ENCODE measurements around the gene ID2.

The ID2 gene

DNA sequence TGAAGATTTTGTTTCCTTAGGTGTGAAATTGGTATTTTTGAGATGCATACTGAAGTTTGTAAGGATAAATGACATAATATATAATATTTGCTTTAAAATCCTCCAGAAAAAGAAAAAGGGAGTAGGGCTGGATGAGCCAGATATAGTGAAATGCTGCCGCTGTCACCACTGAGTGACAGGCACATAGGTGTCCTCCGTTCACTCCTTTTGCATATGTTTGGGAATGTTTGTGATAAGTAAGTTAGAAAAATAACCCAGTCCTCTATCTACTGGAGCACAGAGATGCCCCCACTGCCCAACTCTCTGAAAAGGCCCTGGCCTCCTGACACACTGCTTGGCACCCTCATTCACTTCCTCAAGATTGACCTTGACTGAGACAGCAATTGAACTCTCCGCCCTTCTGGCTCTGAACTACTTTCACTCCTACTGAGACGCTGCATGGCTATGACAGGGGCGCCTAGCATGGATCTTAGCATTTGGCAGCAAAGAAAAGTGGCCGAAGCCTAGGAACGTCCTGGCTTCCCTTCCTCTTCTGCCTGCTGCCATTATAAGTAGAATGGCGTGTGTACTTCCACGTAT, 10.1 kb downstream of the ID2 start:
- Histone ChIP-seq H3K36me3 (ENCODE audit: control insufficient read depth, insufficient read depth, low read length) (no peaks in the 10 kb centered on the region), H3K4me1 (ENCODE audit: control insufficient read depth, insufficient read depth, low read length) (0 out of 2 replicates have a peak, but pooled peaks cover 3% of the 10 kb centered on the region), H3K27me3 (ENCODE audit: control insufficient read depth, insufficient read depth, low read length) (peaks cover 4% of the 10 kb centered on the region; the same call in 1 of the 2 replicates), H3K4me3 (ENCODE audit: low read depth, low read length) (no peak overlapping the region), H3K9ac (ENCODE audit: low read length) (no peak overlapping the region), H3K27ac (ENCODE audit: low read depth, low read length) (no peak overlapping the region), H3K9me3 (ENCODE audit: control insufficient read depth, insufficient read depth, low read depth, low read length) (no peaks in the 10 kb centered on the region)

- H3K4me3 ChIP-seq (ENCODE audit: low read depth, low read length): peak overlapping the region; percentile 57
- H3K27ac ChIP-seq (ENCODE audit: low read depth, low read length): no peak overlapping the region
- no peak overlapping the region for H3K9ac ChIP-seq (ENCODE audit: low read length)
- no peaks in the 10 kb centered on the region for H3K36me3 ChIP-seq (ENCODE audit: control insufficient read depth, insufficient read depth, low read length)
- H3K27me3 ChIP-seq (ENCODE audit: control insufficient read depth, insufficient read depth, low read length): peaks cover 4% of the 10 kb centered on the region; the same call in 1 of the 2 replicates
- no peaks in the 10 kb centered on the region for H3K9me3 ChIP-seq (ENCODE audit: control insufficient read depth, insufficient read depth, low read depth, low read length)
- 0 out of 2 replicates have a peak, but pooled peaks cover 3% of the 10 kb centered on the region for H3K4me1 ChIP-seq (ENCODE audit: control insufficient read depth, insufficient read depth, low read length)
These were observed 10.9 kb downstream of the ID2 start for GRCh38 chr2:8692783-8693156.

DNA sequence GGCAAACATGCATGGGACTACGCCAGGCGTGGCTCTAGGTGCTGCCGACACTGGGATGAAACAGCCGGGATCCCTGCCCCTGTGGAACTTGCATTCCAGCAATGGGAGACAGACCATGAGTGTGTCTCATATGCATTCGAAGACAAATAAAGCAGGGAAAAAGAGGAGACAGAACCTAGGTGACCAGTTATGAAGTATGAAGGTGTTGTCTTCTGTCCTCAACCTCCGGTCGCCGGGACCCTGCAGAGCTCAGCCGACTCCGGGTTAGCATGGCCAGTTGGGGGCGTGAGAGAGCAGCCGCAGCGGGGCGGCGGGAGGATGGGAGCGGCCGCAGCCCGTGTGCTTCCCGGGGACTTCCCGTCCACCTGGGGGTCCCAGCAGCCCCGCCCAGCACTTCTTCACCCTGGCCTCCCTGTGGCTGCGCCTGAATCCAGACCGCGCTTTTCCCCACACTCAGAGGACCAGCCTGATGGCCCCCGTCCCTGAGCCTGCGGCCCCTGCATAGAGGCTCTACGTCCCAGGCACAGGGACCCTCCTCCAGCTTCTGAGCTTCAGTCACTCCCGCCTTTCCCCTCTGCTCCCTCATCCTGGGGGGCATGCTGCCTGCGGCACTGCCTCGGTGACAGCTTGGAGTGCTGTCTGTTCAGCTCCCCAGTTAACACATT, 11.4 kb downstream of the ID2 start:
- H3K9me3 ChIP-seq (ENCODE audit: control insufficient read depth, insufficient read depth, low read depth, low read length): peaks cover 2% of the 10 kb centered on the region; the same call in 1 of the 2 replicates
- H3K4me1 ChIP-seq (ENCODE audit: control insufficient read depth, insufficient read depth, low read length): 0 out of 2 replicates have a peak, but pooled peaks cover 3% of the 10 kb centered on the region
- no peaks in the 10 kb centered on the region for H3K36me3 ChIP-seq (ENCODE audit: control insufficient read depth, insufficient read depth, low read length)
- H3K27ac ChIP-seq (ENCODE audit: low read depth, low read length): no peak overlapping the region
- peak overlapping the region; percentile 18 for H3K9ac ChIP-seq (ENCODE audit: low read length)
- peak overlapping the region; percentile 57 for H3K4me3 ChIP-seq (ENCODE audit: low read depth, low read length)
- H3K27me3 ChIP-seq (ENCODE audit: control insufficient read depth, insufficient read depth, low read length): peaks cover 4% of the 10 kb centered on the region; the same call in 1 of the 2 replicates

DNA sequence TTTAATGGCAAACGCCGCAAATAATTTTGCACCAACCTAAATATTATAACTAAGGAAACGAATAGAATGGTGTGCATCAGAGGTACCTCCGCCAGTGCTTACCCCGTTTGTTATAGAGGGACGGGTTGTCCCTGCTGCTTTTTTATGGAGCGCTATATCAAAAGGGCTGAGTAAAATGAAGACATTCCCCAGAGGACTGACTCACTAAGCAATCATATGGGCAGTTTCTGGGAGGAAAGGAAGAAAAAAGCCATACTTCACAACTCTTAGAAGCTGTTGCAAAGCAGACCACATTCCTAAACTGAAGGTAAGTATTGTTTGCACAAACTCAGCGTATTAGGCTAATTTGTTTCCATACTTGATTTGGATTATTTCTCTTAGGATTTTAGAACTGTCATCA, 12.9 kb downstream of the ID2 start:
- H3K27ac ChIP-seq (ENCODE audit: low read depth, low read length): no peak overlapping the region
- no peaks in the 10 kb centered on the region for H3K36me3 ChIP-seq (ENCODE audit: control insufficient read depth, insufficient read depth, low read length)
- H3K9ac ChIP-seq (ENCODE audit: low read length): no peak overlapping the region
- H3K4me1 ChIP-seq (ENCODE audit: control insufficient read depth, insufficient read depth, low read length): 0 out of 2 replicates have a peak, but pooled peaks cover 3% of the 10 kb centered on the region
- peaks cover 4% of the 10 kb centered on the region; the same call in 1 of the 2 replicates for H3K27me3 ChIP-seq (ENCODE audit: control insufficient read depth, insufficient read depth, low read length)
- H3K9me3 ChIP-seq (ENCODE audit: control insufficient read depth, insufficient read depth, low read depth, low read length): peaks cover 6% of the 10 kb centered on the region; the same call in 1 of the 2 replicates
- no peak overlapping the region for H3K4me3 ChIP-seq (ENCODE audit: low read depth, low read length)

DNA sequence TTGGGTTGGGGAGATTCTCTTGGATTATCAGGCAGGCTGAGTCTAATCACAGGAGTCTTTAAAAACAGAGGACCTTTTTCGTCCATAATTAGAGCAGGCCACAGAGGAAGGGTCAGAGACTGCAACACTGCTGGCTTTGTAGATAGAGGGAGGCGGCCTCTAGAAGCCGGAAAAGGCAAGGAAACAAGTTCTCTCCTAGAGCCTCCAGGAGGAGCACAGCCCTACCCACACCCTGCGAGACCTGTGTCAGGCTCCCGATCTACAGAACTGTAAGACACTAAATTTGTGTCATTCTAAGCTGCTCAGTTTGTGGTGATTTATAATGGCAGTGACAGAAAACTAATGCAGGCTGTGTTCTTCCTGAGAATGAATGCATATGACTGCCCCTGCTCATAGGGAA, 15.3 kb downstream of the ID2 start:
- H3K9ac ChIP-seq (ENCODE audit: low read length): no peak overlapping the region
- no peak overlapping the region for H3K4me3 ChIP-seq (ENCODE audit: low read depth, low read length)
- H3K9me3 ChIP-seq (ENCODE audit: control insufficient read depth, insufficient read depth, low read depth, low read length): peaks cover 6% of the 10 kb centered on the region; the same call in 1 of the 2 replicates
- H3K27ac ChIP-seq (ENCODE audit: low read depth, low read length): no peak overlapping the region
- H3K27me3 ChIP-seq (ENCODE audit: control insufficient read depth, insufficient read depth, low read length): peaks cover 4% of the 10 kb centered on the region; the same call in 1 of the 2 replicates
- H3K4me1 ChIP-seq (ENCODE audit: control insufficient read depth, insufficient read depth, low read length): 0 out of 2 replicates have a peak, but pooled peaks cover 3% of the 10 kb centered on the region
- no peaks in the 10 kb centered on the region for H3K36me3 ChIP-seq (ENCODE audit: control insufficient read depth, insufficient read depth, low read length)

- Histone ChIP-seq H3K27me3 (ENCODE audit: control insufficient read depth, insufficient read depth, low read length) (no peaks in the 10 kb centered on the region), H3K4me1 (ENCODE audit: control insufficient read depth, insufficient read depth, low read length) (no peaks in the 10 kb centered on the region), H3K4me3 (ENCODE audit: low read depth, low read length) (no peak overlapping the region), H3K27ac (ENCODE audit: low read depth, low read length) (no peak overlapping the region), H3K36me3 (ENCODE audit: control insufficient read depth, insufficient read depth, low read length) (no peaks in the 10 kb centered on the region), H3K9ac (ENCODE audit: low read length) (no peak overlapping the region), H3K9me3 (ENCODE audit: control insufficient read depth, insufficient read depth, low read depth, low read length) (peaks cover 6% of the 10 kb centered on the region; the same call in 1 of the 2 replicates)
These were observed 18.0 kb downstream of the ID2 start for GRCh38 chr2:8699839-8700238.

DNA sequence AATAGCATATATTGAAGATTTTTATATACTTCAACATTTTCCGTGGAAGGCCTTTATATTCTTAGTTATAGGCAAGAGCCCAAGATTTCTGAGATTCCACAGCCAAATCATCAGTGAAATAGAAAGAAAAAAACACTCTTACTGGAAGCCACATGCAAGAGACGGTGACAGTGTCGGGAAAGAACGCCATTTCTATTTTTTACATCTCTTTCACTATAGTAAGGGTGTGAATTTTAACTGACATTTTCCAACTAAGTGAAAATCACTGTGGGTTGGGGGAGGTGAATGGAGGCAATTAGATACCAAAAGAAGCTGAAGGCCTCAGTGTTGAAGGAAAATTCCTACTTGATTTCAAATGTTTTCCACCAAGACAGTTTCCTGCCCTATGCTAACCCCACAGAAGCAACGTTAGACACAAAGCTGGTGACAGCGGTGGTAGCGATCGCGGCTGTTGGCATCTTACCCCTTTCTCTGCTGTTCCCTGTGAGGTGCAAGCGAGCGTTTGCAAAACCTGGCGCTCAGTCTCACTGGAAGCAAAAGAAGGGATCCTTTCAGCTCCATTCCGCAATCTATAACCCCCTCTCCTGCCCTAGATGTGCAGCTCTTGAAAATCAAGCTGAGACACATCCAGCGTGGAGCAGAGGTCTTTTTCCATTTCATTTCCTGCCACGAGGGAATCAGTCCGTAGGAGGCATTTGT, 20.0 kb downstream of the ID2 start:
- Histone ChIP-seq H3K27me3 (ENCODE audit: control insufficient read depth, insufficient read depth, low read length) (no peaks in the 10 kb centered on the region), H3K27ac (ENCODE audit: low read depth, low read length) (no peak overlapping the region), H3K9me3 (ENCODE audit: control insufficient read depth, insufficient read depth, low read depth, low read length) (peaks cover 6% of the 10 kb centered on the region; the same call in 1 of the 2 replicates), H3K4me3 (ENCODE audit: low read depth, low read length) (no peak overlapping the region), H3K4me1 (ENCODE audit: control insufficient read depth, insufficient read depth, low read length) (no peaks in the 10 kb centered on the region), H3K9ac (ENCODE audit: low read length) (no peak overlapping the region), H3K36me3 (ENCODE audit: control insufficient read depth, insufficient read depth, low read length) (no peaks in the 10 kb centered on the region)

- no peaks in the 10 kb centered on the region for H3K36me3 ChIP-seq (ENCODE audit: control insufficient read depth, insufficient read depth, low read length)
- no peak overlapping the region for H3K4me3 ChIP-seq (ENCODE audit: low read depth, low read length)
- H3K9me3 ChIP-seq (ENCODE audit: control insufficient read depth, insufficient read depth, low read depth, low read length): peaks cover 3% of the 10 kb centered on the region; the same call in 1 of the 2 replicates
- H3K4me1 ChIP-seq (ENCODE audit: control insufficient read depth, insufficient read depth, low read length): no peaks in the 10 kb centered on the region
- H3K9ac ChIP-seq (ENCODE audit: low read length): no peak overlapping the region
- H3K27me3 ChIP-seq (ENCODE audit: control insufficient read depth, insufficient read depth, low read length): no peaks in the 10 kb centered on the region
- H3K27ac ChIP-seq (ENCODE audit: low read depth, low read length): no peak overlapping the region
These were observed 23.1 kb downstream of the ID2 start for GRCh38 chr2:8704906-8705305.

DNA sequence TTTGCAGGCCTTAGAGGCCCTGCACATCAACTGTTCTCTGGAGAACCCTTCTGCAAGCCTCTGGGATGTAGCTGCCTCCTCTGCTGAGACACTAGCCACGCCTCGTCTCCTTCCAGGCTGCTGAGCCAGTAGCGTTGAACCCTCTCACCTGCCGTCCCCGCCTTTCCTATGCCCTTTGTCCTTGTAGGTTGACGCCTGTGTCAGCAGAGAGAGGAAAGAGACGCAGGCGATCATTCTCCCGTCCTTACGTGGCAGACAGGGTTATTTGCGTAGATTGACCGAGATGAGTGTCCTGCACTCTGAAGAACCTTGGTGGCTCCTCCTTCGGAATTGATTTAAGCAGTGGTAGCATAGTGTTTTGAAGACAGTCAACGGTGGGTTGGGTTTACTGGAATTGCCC, 27.8 kb downstream of the ID2 start:
- Histone ChIP-seq H3K36me3 (ENCODE audit: control insufficient read depth, insufficient read depth, low read length) (no peaks in the 10 kb centered on the region), H3K4me1 (ENCODE audit: control insufficient read depth, insufficient read depth, low read length) (peaks cover 8% of the 10 kb centered on the region; the same call in 1 of the 2 replicates), H3K27ac (ENCODE audit: low read depth, low read length) (no peak overlapping the region), H3K9ac (ENCODE audit: low read length) (no peak overlapping the region), H3K4me3 (ENCODE audit: low read depth, low read length) (no peak overlapping the region), H3K27me3 (ENCODE audit: control insufficient read depth, insufficient read depth, low read length) (no peaks in the 10 kb centered on the region), H3K9me3 (ENCODE audit: control insufficient read depth, insufficient read depth, low read depth, low read length) (peaks cover 3% of the 10 kb centered on the region; the same call in 1 of the 2 replicates)

GRCh38 chr2:8710951-8711350, 29.1 kb downstream of the ID2 start:
- Histone ChIP-seq H3K36me3 (ENCODE audit: control insufficient read depth, insufficient read depth, low read length) (no peaks in the 10 kb centered on the region), H3K4me1 (ENCODE audit: control insufficient read depth, insufficient read depth, low read length) (peaks cover 8% of the 10 kb centered on the region; the same call in 1 of the 2 replicates), H3K4me3 (ENCODE audit: low read depth, low read length) (no peak overlapping the region), H3K9me3 (ENCODE audit: control insufficient read depth, insufficient read depth, low read depth, low read length) (peaks cover 8% of the 10 kb centered on the region; the same call in 1 of the 2 replicates), H3K27ac (ENCODE audit: low read depth, low read length) (no peak overlapping the region), H3K27me3 (ENCODE audit: control insufficient read depth, insufficient read depth, low read length) (no peaks in the 10 kb centered on the region), H3K9ac (ENCODE audit: low read length) (no peak overlapping the region)

DNA sequence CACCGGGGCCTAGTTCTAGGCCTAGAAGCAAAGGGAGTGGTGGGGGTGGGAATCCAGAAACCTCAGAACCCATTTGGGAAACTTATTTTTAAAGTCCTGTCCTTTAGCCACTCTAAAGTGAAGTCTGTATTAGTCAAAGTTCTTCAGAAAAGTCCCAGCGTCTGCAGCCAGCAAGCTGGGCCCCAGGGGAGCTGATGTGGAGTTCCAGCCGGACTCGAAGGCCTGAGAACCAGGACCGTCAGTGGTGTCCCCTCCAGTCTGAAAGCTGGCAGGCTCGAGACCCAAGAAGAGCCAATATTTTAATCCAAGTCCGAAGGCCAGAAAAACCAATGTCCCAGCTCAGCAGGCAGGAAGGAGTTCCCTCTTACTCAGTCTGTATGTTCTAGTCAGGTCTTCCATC, 32.4 kb downstream of the ID2 start:
- Histone ChIP-seq H3K9ac (ENCODE audit: low read length) (no peak overlapping the region), H3K27me3 (ENCODE audit: control insufficient read depth, insufficient read depth, low read length) (no peaks in the 10 kb centered on the region), H3K4me3 (ENCODE audit: low read depth, low read length) (no peak overlapping the region), H3K4me1 (ENCODE audit: control insufficient read depth, insufficient read depth, low read length) (peaks cover 8% of the 10 kb centered on the region; the same call in 1 of the 2 replicates), H3K9me3 (ENCODE audit: control insufficient read depth, insufficient read depth, low read depth, low read length) (peaks cover 7% of the 10 kb centered on the region; the same call in 1 of the 2 replicates), H3K36me3 (ENCODE audit: control insufficient read depth, insufficient read depth, low read length) (no peaks in the 10 kb centered on the region), H3K27ac (ENCODE audit: low read depth, low read length) (no peak overlapping the region)
